Brain pericyte (primary cell): Measurements from ENCODE around the gene CXCR5.
A peak's percentile ranks its signal among the peaks of the same experiment; 100 is the strongest.

Experiments
- DNase-seq: peaks from one replicate; pipeline ENCODE4 v3.0.0-alpha.2; 2012; ENCODE audit warnings: low read depth, low spot score

CXCR5 gene

DNA sequence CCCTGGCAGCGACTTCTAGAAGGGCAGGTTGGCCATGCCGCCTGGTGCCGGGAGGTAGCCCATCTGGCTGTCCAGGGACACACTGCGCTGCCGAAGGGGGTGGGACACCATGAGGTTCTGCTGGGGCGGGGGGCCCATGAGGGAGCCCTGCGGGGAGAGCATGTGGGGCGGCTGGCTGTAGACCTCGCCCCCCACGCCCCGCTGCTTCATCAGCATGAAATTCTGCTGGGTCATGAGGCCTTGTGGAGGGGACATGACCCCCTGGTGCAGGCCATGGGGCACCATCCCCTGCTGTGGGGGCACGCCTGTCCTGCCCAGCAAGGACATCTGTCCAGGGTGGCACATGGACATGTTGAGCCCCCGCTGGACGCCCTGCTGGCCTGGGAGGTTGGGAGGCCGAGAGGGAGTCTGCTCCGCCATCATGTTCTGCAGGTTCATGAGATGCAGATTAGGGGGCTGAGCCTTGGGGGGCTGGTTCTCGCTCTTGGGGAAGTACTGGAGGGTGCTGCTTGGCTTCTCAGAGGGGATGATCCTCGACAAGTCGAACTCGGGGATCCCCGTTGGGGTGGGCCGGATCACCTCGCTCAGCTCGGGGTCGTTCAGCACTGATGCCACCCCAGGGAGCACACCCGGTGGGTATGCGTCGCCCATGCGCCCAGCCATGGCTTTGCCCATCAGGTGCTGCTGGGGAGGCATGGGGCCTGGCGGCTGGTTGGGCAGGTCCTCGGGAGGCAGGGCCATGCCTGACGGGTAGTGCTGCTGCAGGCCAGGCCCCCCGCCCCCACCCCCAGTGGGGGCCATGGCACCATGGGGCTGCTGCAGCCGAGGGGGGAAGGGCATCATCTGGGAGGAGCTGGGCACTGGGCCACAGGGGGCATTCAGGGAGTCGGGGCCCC, 15.0 kb downstream of the CXCR5 start:
- DNase-seq = no peak

DNA sequence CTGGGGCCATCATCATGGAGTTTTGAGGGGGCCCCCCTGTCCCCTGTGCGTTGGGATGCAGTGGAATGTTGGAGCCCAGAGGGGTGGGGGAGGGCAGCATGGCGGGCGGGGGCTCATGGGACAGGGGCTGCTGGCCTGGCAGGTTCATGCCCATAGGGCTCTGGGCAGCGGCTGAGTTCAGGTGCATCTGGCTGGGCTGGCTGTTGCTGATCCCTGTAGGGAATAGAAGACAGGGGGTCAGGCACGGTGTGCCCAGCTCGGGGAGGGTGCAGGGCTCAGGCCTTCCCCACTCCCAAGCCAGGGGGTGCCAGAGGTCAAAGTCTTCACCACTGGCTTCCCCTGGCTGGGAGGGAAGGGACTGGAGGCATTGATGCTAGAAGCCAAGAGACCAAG, 15.6 kb downstream of the CXCR5 start:
- DNase-seq = no peak

DNA sequence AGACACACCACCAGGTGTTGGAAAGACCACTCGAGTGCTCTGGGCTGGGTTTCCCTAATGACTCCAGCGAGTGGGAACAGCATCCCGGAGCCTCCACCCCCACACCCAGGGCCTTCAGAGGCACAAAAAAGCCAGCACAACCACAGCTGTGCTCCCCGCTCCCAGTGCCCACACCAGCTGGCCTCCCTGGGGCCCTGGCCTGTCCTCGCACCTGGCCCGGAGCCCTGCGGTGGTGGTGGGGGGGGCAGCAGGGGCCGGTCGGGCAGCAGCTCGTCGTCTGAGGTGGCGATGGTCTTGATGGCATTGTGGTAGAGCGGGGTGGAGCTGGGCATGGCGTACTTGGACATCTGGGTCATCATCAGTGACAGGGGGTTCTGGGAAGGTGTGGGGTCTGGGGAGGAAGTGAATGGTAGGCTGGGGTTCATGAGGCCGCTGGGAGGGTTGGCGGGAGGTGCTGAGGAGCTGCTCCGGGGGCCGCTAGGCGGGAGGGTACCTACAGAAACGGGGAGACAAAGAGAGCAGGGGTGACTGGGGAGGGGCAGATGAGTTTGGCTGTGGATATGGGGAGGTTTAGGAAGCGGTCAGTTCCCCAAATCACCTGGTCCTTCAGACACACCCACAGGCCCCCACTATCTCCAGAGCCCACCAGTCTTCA, 16.1 kb downstream of the CXCR5 start:
- no peak for DNase-seq

DNA sequence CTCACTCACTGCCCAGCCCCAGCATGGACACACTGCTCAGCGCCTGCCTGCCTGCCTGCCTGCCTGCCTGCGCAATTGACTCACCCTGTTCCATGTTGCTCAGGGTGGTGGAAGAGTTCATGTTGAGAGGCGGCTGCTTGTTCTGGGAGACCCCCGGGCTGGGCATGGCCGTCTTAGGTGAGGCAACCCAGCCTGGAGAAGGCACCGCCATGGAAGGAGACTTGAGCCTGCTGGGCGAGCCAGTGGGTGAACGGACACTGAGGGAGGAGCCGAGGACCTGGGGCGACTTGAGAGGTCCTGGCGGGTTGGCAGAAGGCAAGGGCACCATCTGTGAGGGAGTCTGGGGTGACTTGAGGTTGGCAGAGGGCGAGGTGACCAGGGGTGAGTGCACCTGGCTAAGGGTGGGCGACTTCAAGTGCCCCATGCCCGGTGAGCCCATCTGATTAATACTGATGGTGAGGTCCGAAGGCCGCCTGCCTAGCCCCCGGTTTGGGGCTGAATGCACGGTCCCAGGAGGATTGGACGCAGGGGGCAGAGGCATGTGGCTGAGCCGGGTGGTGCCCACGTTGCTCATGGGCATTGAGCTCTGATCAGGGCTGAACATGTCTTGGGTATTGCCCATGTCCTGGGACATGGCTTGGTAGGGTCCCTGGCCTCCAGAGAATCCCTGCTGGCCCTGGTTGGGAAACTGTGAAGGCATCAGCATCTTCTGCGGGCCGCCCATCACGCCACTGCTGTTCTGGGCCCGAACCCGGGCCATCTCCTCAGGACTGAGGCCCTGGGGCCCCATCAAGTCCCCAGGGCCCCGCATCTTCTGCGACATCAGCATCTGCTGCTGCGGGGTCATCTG, 17.1 kb downstream of the CXCR5 start:
- DNase-seq = no peak

DNA sequence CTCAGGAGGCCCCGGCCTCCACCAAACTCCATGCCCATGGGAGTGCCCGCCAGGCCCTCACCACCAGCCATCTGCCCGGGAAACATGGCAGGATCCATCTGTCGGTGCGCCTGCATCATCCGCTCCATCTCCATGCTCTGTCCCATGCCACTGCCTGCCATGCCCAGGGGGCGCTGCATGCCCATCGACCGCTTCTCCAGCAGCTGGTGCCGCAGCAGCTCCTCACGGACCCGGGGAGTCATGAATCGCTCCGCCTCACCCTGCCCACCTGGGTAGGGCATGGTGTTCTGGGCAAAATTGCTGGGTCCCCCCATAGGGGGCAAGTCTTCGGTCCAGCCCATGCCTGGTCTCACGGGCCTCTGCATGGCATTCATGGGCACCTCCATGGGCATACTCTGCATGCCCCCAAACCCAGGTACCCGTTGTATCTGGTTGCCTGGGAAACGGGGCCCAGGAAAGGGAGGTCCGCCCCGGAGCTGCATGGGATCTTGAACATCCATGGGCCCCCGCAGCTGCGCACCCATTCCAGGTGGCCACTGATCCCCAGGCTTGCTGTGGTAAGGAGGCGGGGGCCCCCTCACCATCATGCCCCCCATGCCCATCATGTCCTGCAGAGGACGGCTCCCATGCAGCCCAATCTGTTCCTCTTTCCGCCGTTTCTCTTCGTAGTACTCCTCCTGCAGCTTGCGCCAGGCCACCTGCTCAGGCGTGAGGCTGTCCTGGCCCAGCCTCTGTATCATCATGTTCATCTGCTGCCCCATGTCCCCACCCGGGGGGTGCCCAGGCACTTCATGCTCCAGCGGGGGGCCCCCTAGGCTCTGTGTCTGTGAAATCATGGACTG, 18.0 kb downstream of the CXCR5 start:
- DNase-seq = no peak

DNA sequence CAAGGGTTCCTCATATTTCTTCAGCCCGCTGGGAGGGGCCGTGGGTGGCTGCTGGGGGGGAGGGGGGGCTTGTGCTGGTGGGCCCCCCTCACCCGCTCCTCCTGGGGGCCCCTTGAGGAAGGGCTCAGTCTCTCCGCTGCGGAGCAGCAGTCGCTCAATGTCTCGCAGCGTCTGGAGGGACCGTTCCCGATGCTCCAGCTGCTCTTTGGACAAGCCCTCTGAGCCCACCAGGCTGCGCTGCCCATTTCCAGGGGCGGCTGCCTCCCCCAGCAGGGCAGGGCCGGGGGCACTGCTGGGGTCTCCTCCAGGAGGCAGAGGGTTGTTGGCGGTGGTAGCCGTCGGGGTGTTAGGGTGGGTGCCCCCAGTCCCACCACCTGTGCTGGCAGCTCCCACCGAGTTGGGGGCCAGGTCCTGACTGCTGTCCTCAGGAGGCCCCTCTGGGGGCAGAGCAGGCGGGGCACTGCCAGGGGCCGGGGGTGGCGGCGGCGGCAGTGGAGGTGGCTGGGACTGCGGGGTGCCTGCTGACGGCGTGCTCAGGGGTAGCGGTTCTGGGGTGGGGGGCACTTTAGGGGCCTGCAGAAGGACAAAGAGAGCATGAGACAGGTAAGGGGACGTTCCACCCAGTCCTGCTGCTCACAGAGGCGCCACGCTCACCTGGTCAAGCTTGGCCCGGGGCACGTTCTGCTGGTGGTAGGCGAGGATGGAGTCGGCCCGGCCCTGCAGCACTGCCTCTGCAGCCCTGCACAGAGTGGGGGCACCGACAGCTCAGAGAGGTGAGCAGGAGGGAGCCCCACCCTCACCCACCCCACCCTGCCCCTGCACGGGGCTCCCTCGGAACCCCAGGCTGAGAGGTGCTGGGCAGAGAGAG, 18.9 kb downstream of the CXCR5 start:
- DNase-seq = no peak

DNA sequence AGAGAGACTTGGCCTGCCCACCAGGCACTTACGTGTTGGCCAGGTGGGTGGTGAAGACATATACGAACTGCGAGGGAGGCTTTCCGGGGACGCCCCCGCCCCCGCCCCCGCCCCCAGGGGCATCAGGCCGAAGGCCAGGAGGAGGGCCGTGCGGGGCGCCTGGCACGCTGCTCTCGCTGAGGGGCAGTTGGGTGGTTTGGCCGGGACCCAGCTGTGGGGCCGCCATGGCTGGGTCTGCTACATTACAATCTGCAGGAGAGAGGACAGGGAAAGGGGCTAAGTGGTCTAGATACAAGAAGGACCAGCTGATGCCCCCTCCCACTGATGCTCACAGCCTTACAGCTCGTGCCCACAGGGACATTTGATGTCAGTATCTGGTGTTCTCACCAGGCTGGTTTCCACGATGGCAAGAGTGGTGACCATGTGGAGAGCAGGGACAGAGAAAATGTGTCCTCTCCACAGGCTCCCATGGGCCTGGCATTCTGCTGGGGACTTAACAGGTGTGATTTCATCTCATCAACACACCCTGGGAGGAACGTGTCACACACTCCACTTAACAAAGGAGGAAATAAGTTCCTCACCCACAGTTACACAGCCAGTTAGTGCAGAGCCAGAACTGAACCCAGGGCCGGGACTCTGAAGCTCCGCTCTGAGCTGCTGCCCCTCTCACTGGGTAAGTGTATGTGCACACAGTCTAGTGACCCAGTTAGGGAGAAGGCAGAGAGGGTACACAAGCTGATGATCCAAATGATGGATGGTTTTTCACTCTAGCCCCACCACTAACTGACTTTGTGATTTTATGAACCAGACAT, 19.7 kb downstream of the CXCR5 start:
- no peak for DNase-seq

DNA sequence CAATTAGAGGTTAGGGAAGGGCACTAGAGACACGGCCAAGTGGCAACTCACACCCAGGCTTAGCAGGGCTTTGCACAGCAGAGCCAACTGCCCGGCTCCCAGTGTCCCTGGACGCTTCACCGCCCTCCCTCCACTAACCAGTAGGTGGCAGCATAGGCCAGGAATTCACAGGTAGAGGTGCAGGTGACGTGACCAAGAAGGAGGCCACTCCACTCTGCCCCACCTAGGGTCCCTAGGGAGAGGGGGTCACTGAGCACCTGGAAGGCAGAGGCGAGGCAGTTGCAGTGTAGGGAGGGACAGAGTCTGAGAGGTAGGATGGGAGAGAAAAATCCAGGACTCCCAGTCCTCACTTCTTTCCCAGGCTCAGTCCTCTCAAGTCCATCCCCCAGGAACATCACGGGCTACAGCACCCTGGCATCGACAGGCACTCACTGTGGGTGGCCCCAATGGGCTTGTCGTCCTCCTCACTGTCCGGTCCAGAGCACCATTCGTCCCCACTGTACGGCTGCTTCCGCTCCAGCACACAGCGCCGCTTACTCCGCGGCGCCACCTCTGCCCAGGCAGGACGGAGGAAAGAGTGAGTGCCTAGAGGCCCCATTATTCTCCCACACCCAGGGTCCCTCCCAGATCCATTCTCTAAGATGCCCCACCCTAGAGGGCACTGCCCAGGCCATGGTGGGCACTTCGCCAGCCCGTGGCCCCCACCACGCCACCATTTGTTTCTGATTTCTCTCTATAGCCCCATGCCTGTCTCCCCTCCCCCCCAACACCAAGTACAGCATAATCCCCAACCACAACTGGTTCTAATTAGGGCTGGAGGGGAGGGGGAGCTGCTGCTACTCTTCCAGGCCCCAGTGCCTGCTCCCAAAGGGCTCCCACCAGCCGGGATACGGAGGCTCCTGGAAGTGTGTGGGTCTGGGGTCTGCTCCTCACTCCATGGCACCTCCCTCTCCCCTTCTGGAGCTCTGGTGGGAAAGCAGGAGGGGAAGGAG, 23.7 kb downstream of the CXCR5 start:
- no peak for DNase-seq

DNA sequence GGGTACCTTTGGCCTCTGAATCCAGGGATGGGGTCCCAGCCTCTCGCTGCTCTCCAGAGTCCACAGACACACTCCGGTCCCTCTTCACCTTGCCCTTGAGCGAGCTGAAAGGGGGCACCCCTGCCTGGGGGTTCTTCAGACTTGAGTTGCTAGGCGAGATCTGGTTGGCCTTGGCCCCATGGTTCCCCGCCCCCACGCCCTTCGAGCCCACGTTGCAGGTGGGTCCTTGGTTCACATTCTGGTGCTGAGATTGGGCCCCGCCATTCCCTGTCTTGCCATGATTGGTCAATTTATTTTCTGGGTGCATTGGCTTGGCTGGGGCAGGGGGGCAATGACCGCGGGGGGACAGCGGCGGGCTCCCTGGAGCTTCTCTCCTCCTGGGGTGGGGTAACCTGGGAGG, 24.6 kb downstream of the CXCR5 start:
- no peak for DNase-seq

DNA sequence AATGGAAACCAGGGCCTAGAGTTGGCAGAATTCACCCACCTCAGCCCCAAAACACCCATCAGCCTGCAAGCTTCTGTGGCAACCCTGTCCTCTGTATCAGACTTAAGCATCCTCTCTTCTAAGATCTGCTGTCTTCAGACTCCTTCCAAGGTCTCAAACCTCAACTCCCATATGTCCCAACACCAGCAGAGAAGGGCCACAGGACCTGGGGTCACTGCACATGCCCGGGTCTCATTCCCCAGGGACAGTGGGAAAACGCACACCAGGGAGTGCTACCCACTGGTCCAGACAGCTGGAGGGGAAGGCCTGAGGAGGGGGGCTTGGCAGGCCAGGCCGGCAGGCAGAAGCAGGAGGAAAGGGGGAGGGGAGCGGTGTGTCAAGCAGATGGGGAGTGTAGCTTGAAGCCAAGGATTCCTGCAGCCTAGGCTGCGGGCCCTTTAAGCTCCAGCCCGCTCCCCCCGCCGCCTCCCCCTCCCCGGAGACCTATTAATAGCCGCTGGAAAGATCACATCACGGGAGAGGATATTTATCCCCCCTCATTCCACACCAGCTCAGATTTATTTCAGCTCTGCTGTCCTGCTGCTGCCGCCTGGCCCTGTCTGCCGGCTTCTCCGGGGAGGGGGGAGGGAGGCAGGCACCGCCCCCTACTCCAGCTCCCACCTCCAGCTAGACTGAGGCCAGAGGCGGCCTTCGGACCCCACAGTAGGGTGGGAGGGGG, 25.4 kb downstream of the CXCR5 start:
- DNase-seq = peak; percentile 81

DNA sequence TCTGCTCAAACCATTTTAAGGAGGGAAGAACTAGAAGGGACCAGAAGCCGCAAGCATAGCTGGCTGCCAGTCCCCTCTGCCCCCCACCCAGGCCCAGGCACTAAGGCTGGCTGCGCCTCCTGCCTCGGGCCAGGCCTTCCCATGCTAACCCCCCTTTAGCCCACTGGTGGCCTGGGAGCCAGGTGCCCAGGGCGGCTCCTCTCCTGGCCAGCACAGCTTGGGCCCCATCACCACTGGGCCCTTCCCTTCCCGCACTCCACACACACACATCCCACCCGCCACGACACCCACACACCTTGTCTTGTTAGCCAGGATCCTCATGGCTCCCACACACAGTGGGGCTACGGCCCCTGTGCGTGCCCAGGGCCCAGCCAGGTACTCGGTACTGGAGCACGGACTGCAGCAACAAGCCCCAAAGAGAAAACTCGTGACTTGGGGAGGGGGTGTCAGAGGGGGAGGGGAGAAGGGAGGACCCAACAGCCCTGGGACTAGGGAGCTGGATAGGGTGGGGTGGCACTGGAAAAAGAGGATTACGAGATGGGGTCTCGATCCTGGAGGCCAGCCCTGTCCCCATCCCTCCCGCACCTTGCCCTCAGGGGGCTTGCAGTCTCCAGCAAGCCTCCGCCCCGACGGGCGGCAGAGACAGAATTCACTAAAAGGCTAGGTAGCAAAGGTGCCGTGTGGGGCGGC, 26.1 kb downstream of the CXCR5 start:
- no peak for DNase-seq

DNA sequence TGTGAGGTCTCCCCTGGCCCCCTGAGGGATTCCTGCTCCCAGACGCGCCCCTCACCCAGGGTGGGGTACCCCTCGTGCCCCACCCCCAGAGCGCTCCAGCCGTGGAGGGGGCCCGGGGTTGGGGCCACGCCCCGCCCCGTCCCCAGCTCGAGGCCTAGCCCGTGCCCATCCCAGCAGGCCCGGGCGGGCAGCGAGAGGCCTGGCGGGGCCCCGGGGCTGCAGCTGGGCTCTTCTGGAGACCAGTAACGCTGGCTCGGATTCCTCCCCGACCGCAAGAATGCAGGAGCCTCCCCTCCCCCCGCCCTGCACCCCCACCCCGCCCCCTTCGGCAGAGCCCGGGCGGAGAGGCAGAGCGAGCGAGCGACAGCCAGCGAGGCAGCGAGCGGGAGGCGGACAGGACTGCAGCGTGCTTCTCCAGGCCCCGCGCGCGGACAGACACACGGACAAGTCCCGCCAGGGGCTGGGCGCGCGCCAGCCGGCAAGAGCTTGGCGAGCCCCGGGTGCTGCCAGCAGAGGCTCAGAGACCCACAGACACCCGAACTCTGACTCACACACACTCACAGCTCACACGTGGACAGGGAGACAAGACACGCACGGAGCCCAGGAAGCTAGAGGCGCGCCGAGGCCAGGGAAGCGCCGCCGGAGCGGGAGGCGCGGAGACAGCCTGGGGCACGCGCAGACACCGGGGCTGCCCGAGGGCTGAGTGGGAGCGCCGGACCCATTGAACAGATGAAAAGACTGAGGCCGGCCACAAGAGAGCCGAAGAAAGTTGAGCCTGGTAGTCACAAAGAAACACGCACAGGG, 26.8 kb downstream of the CXCR5 start:
- DNase-seq = no peak

DNA sequence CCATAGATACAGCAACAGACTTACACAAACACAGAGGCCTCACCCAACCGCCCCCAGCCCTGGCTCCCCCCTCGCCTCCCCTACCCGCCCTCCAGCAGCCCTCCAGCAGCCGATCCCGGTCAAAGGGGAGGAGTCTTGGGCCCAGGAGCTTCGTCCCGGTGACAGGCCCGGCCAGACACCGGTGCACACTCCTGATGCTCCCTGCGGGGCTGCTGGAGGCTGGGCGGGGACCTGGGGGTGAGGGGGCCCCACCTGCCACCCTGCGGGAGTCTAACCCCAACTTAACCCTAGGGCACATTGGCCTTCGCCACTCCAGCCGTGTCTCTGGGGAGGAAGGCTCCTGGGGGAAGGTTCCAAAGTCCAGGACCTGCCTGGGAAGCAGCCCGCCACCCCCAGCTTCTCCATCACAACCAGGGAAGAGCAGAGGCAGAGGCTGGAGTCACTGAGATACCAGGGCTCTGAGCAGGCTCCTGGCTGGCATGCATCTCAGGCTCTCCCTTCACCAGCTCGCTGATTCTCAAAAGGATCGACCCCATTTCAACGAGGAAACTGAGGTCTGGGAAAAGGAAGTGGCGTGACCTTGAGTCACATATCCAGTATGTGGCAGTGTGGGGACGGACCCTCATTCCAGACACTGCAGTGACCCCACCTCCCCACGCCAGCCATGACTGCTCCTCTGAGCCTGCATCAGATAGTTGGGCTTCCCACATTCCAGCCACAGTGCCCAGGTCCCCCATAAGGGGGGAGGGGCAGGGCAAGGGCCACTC, 27.6 kb downstream of the CXCR5 start:
- DNase-seq = no peak

DNA sequence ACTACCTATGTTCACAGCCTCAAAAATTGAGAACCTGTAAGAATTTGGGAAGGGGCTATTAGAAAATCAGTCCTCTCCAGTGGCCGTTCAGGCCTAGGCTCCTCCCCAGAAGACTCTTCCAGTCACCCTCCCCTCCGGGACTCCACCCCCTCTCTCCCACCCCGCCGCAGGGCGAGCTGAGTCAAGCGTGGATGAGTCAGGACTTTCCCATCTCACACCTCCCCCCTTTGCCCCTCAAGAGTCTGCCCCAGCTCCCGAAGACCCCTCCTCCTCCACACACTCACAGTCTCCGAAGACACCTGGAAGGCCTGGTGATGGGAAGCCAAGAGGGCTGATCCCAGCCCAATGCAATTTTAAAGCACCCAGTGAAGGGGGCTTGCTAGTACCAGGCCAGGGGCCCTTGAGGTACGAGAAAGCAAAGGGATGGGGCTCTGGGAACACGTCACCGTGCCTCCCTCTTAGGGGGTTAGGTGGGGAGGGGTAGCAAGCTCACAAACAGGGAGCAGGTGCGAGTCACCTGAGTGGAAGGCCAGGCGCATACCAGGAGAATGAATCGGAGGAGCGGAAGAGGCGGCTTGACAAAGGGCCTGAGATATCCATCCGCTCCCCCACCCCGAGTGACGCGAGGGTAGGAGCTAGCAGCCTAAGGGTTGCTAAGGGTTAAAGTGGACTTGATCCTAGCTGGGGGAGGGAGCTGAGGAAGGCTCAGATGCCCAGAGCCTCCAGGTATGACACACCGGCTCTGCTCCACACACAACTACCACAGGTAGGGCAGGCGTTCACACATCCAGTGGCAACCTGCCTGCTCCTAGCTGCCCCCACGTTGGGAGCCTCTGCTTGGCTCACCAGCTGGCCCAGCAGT, 28.4 kb downstream of the CXCR5 start:
- DNase-seq = no peak
